H1 (cell line): Measurements from ENCODE around the gene CCDC24. TPM values are rescaled to one million over a fixed set of nuclear protein-coding genes. Genes with fewer than 3 reads are reported as not detected.

Source experiments
- ASH2L ChIP-seq: fragments of 200-600, 300-600 bp; sonication (generic); IDR thresholded peaks from one replicate; pipeline ENCODE4 v1.7.1; 2017; ENCODE audit warnings: low read length
- EGR1 ChIP-seq: IDR thresholded peaks from 2 replicates; pipeline ENCODE4 v1.6.1; 2011; ENCODE audit warnings: low read depth, low read length, borderline replicate concordance
- EZH2 ChIP-seq: fragments of 200-600 bp; sonication (generic); IDR thresholded peaks from 2 replicates; pipeline ENCODE4 v1.7.1; 2012; ENCODE audit warnings: low read depth, mild to moderate bottlenecking, moderate library complexity, low read length, inconsistent platforms; ENCODE audit not compliant: severe bottlenecking
- KDM4A ChIP-seq: IDR thresholded peaks from one replicate; pipeline ENCODE4 v1.7.1; 2012; ENCODE audit warnings: low read depth, mild to moderate bottlenecking, moderate library complexity, low read length, inconsistent platforms; ENCODE audit not compliant: severe bottlenecking
- POLR2AphosphoS5 ChIP-seq: IDR thresholded peaks from 2 replicates; pipeline ENCODE4 v1.6.1; 2011; ENCODE audit warnings: low read depth, low read length
- RAD21 ChIP-seq, 2 experiments: IDR thresholded peaks in 1 of 2; conservative IDR thresholded peaks in 1 of 2; 2 replicates each; pipeline ENCODE4 v1.6.1; 2011; ENCODE audit warnings: low read depth in 2 of 2, low read length in 2 of 2, improper control_type of control experiment in 1 of 2, inconsistent platforms in 1 of 2, mild to moderate bottlenecking in 1 of 2, moderate library complexity in 1 of 2
- RNF2 ChIP-seq: fragments of 200-900, 300-1000 bp; sonication (generic); IDR thresholded peaks from 2 replicates; pipeline ENCODE4 v1.7.1; 2016; ENCODE audit warnings: borderline replicate concordance, low read depth, mild to moderate bottlenecking, antibody characterized with exemption, low read length; ENCODE audit not compliant: poor library complexity, severe bottlenecking; ENCODE audit errors: missing control alignments
- SIRT6 ChIP-seq: IDR thresholded peaks from one replicate; pipeline ENCODE4 v1.7.1; 2012; ENCODE audit warnings: low read length, inconsistent platforms
- SRF ChIP-seq: IDR thresholded peaks from 2 replicates; pipeline ENCODE4 v1.6.1; 2011; ENCODE audit warnings: mild to moderate bottlenecking, low read depth, low read length, moderate library complexity
- SUZ12 ChIP-seq: fragments of 200-600 bp; sonication (generic); IDR thresholded peaks from 2 replicates; pipeline ENCODE4 v1.6.1; 2012; ENCODE audit warnings: mild to moderate bottlenecking, inconsistent platforms, low read length, moderate library complexity, mixed read lengths
- ZNF274 ChIP-seq: IDR thresholded peaks from 2 replicates; pipeline ENCODE4 v1.7.0; 2012; ENCODE audit warnings: low read length, borderline replicate concordance; ENCODE audit errors: extremely low read depth
- polyA plus RNA-seq, 7 experiments: library from polyadenylated mRNA; depleted of rRNA in 3 of 7; stranded (reverse) in 5 of 7; unstranded in 2 of 7; fragments of >200 nt in 5 of 7; fragments of 200-250 nt in 2 of 7; gene quantifications; 1 replicate in 5 of 7; 2 replicates in 1 of 7; 4 replicates in 1 of 7; pipeline versions ENCODE4 v1.2.1 to v1.2.3, GENCODE V29; 2011 to 2013; ENCODE audit warnings: missing spikeins in 2 of 7, mixed read lengths in 2 of 7
- total RNA-seq: library from RNA; stranded (reverse); fragmentation: NEBNext Ultra II Directional; extraction: Animal tissue kit (Norgen Biotek cat#: 25700); gene quantifications from 2 replicates; pipeline ENCODE4 v1.2.1, GENCODE V29; 2021
- TF ChIP-seq, protein P1 (sequence below): fragments of 300-600 bp; sonication (generic); IDR thresholded peaks from 2 replicates; pipeline ENCODE4 v1.7.1; 2012; ENCODE audit warnings: low read length, moderate library complexity, mild to moderate bottlenecking, inconsistent platforms; ENCODE audit not compliant: insufficient replicate concordance

Gene CCDC24
- total and polyA plus RNA-seq, 2 of the 8 experiments (the other 6 are each of a cell fraction or from before 2014, with no cell fraction given), result 11.2 to 11.4 TPM

DNA sequence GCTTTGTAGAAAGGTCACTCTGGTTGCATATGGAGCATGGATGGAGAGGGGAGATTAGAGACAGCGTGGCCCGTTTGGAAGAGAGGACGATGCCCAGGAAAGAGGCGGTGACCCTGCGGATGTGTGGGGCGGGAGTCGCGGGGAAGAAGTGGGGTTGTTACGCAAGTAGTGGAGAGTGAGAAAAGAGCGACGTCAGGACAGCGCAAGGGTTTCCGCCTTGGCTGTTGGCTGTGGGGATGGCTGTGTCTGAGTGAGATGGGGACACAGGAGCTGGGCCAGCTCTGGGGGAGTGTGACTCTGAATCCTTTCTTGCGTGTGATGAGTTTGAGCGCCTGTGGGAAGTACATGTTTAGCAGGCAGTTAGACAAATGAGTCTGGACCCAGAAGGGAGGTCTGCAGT is 8.6 kb upstream of the CCDC24 start (continued):
- TF ChIP-seq, protein P1, sequence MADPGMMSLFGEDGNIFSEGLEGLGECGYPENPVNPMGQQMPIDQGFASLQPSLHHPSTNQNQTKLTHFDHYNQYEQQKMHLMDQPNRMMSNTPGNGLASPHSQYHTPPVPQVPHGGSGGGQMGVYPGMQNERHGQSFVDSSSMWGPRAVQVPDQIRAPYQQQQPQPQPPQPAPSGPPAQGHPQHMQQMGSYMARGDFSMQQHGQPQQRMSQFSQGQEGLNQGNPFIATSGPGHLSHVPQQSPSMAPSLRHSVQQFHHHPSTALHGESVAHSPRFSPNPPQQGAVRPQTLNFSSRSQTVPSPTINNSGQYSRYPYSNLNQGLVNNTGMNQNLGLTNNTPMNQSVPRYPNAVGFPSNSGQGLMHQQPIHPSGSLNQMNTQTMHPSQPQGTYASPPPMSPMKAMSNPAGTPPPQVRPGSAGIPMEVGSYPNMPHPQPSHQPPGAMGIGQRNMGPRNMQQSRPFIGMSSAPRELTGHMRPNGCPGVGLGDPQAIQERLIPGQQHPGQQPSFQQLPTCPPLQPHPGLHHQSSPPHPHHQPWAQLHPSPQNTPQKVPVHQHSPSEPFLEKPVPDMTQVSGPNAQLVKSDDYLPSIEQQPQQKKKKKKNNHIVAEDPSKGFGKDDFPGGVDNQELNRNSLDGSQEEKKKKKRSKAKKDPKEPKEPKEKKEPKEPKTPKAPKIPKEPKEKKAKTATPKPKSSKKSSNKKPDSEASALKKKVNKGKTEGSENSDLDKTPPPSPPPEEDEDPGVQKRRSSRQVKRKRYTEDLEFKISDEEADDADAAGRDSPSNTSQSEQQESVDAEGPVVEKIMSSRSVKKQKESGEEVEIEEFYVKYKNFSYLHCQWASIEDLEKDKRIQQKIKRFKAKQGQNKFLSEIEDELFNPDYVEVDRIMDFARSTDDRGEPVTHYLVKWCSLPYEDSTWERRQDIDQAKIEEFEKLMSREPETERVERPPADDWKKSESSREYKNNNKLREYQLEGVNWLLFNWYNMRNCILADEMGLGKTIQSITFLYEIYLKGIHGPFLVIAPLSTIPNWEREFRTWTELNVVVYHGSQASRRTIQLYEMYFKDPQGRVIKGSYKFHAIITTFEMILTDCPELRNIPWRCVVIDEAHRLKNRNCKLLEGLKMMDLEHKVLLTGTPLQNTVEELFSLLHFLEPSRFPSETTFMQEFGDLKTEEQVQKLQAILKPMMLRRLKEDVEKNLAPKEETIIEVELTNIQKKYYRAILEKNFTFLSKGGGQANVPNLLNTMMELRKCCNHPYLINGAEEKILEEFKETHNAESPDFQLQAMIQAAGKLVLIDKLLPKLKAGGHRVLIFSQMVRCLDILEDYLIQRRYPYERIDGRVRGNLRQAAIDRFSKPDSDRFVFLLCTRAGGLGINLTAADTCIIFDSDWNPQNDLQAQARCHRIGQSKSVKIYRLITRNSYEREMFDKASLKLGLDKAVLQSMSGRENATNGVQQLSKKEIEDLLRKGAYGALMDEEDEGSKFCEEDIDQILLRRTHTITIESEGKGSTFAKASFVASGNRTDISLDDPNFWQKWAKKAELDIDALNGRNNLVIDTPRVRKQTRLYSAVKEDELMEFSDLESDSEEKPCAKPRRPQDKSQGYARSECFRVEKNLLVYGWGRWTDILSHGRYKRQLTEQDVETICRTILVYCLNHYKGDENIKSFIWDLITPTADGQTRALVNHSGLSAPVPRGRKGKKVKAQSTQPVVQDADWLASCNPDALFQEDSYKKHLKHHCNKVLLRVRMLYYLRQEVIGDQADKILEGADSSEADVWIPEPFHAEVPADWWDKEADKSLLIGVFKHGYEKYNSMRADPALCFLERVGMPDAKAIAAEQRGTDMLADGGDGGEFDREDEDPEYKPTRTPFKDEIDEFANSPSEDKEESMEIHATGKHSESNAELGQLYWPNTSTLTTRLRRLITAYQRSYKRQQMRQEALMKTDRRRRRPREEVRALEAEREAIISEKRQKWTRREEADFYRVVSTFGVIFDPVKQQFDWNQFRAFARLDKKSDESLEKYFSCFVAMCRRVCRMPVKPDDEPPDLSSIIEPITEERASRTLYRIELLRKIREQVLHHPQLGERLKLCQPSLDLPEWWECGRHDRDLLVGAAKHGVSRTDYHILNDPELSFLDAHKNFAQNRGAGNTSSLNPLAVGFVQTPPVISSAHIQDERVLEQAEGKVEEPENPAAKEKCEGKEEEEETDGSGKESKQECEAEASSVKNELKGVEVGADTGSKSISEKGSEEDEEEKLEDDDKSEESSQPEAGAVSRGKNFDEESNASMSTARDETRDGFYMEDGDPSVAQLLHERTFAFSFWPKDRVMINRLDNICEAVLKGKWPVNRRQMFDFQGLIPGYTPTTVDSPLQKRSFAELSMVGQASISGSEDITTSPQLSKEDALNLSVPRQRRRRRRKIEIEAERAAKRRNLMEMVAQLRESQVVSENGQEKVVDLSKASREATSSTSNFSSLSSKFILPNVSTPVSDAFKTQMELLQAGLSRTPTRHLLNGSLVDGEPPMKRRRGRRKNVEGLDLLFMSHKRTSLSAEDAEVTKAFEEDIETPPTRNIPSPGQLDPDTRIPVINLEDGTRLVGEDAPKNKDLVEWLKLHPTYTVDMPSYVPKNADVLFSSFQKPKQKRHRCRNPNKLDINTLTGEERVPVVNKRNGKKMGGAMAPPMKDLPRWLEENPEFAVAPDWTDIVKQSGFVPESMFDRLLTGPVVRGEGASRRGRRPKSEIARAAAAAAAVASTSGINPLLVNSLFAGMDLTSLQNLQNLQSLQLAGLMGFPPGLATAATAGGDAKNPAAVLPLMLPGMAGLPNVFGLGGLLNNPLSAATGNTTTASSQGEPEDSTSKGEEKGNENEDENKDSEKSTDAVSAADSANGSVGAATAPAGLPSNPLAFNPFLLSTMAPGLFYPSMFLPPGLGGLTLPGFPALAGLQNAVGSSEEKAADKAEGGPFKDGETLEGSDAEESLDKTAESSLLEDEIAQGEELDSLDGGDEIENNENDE, result no peak
- TF ChIP-seq SUZ12 (no peak), POLR2AphosphoS5 (no peak), RAD21 (IDR thresholded peaks at IDR 0.05 in 1 of 2, conservative IDR thresholded peaks at IDR 0.05 in 1 of 2; ENCODE audit: low read depth in 2 of 2, low read length in 2 of 2) (no peak), ZNF274 (no peak), EGR1 (no peak), SRF (no peak), ASH2L (no peak), SIRT6 (no peak), RNF2 (no peak), KDM4A (no peak), EZH2 (no peak)
